Colonic mucosa (tissue), 4 donors: Measurements from ENCODE around the gene CFDP1. TPM values are rescaled to one million over a fixed set of nuclear protein-coding genes. Genes with fewer than 3 reads are reported as not detected.

Experiments
- DNase-seq: peaks from one replicate; pipeline ENCODE4 v3.0.0-alpha.2; 2020
- H3K27ac ChIP-seq: fragments of 200-600 bp; one replicate; pipeline ENCODE4 v1.8.0; 2021
- H3K27me3 ChIP-seq: fragments of 200-600 bp; one replicate; pipeline ENCODE4 v1.8.0; 2021
- H3K36me3 ChIP-seq: fragments of 200-600 bp; one replicate; pipeline ENCODE4 v1.8.0; 2021
- H3K4me1 ChIP-seq: fragments of 200-600 bp; one replicate; pipeline ENCODE4 v1.8.0; 2021; ENCODE audit warnings: mild to moderate bottlenecking
- H3K4me3 ChIP-seq: fragments of 200-600 bp; one replicate; pipeline ENCODE4 v1.8.0; 2021
- H3K9ac ChIP-seq, 2 donors: one replicate each; pipeline ENCODE4 v1.7.0; 2013; ENCODE audit warnings: control low read depth in 2 of 2, low read depth in 2 of 2, low read length in 2 of 2
- H3K9me3 ChIP-seq: fragments of 200-600 bp; one replicate; pipeline ENCODE4 v1.8.0; 2021
- CTCF ChIP-seq: fragments of 200-600 bp; IDR thresholded peaks from one replicate; pipeline ENCODE4 v1.8.0; 2022; ENCODE audit warnings: antibody characterized with exemption, mild to moderate bottlenecking
- intact Hi-C: fragments of 100-400 bp; cut with DNase I; formaldehyde crosslinking; loops from one replicate; pipeline ENCODE4 v1.14.1; 2022
- total RNA-seq, 2 donors: library from RNA; stranded (reverse); fragmentation: NEBNext Ultra II Directional in 1 of 2; extraction: Animal tissue kit (Norgen Biotek cat#: 25700) in 1 of 2; gene quantifications; one replicate each; pipeline ENCODE4 v1.2.1, GENCODE V29; 2021
- donor health status: healthy.
- donor health status: DM: no; HTN: no; CAD: no.
- donor health status: DM: no; HTN: no; CAD: no.

The CFDP1 gene
- total RNA-seq, 2 donors from 2014 or later = 61.6 to 75.8 TPM

GRCh38 chr16:75256696-75257343, 176.5 kb downstream of the CFDP1 start:
- Histone ChIP-seq H3K9ac (peak overlapping the region in 1 of 2 donors; percentile 40), H3K4me1 (peaks cover 15% of the 10 kb centered on the region), H3K9me3 (no peaks in the 10 kb centered on the region), H3K4me3 (no peak overlapping the region), H3K36me3 (no peaks in the 10 kb centered on the region), H3K27ac (no peak overlapping the region), H3K27me3 (no peaks in the 10 kb centered on the region)
- TF ChIP-seq CTCF = no peak
- DNase-seq = no peak
- intact Hi-C loops = no loop called here

- TF ChIP-seq CTCF = no peak
- Histone ChIP-seq H3K4me3 (no peak overlapping the region), H3K4me1 (peaks cover 14% of the 10 kb centered on the region), H3K9me3 (no peaks in the 10 kb centered on the region), H3K27me3 (no peaks in the 10 kb centered on the region), H3K27ac (no peak overlapping the region), H3K9ac (peak overlapping the region in 1 of 2 donors; percentile 40), H3K36me3 (no peaks in the 10 kb centered on the region)
- no peak for DNase-seq
- intact Hi-C loops = no loop called here
Measured at GRCh38 chr16:75256059-75256571, 177.2 kb downstream of the CFDP1 start.

GRCh38 chr16:75254359-75254837, 178.9 kb downstream of the CFDP1 start:
- Histone ChIP-seq H3K27ac (no peak overlapping the region), H3K4me3 (no peak overlapping the region), H3K9me3 (no peaks in the 10 kb centered on the region), H3K4me1 (peaks cover 19% of the 10 kb centered on the region), H3K36me3 (no peaks in the 10 kb centered on the region), H3K27me3 (peaks cover 4% of the 10 kb centered on the region), H3K9ac (no peak overlapping the region)
- no peak for TF ChIP-seq CTCF
- DNase-seq = peak; percentile 76
- intact Hi-C loops = no loop called here

- Histone ChIP-seq H3K4me1 (peaks cover 31% of the 10 kb centered on the region), H3K27ac (peak overlapping the region; percentile 66), H3K36me3 (no peaks in the 10 kb centered on the region), H3K4me3 (no peak overlapping the region), H3K9ac (peak overlapping the region in 1 of 2 donors; percentile 77), H3K27me3 (peaks cover 4% of the 10 kb centered on the region), H3K9me3 (no peaks in the 10 kb centered on the region)
- TF ChIP-seq CTCF = no peak
- DNase-seq = no peak
- intact Hi-C loops = no loop called here
Measured at GRCh38 chr16:75252946-75253911, 180.1 kb downstream of the CFDP1 start.

GRCh38 chr16:75252049-75252864, 181.0 kb downstream of the CFDP1 start:
- H3K27me3 ChIP-seq = peaks cover 4% of the 10 kb centered on the region
- TF ChIP-seq CTCF = no peak
- no peaks in the 10 kb centered on the region for H3K9me3 ChIP-seq
- H3K4me3 ChIP-seq = no peak overlapping the region
- H3K36me3 ChIP-seq = no peaks in the 10 kb centered on the region
- peak overlapping the region; percentile 13 to 77 for H3K9ac ChIP-seq
- no peak for DNase-seq
- intact Hi-C loops = no loop called here
- peak overlapping the region; percentile 66 for H3K27ac ChIP-seq
- peaks cover 36% of the 10 kb centered on the region for H3K4me1 ChIP-seq
